ENCODE data around the gene SIM2.
"Not testable (repeated sequence)": the region's sequence is repeated elsewhere in the genome, so short reads cannot be mapped to it uniquely, and the experiment has no call there.

Gene SIM2, protein sequence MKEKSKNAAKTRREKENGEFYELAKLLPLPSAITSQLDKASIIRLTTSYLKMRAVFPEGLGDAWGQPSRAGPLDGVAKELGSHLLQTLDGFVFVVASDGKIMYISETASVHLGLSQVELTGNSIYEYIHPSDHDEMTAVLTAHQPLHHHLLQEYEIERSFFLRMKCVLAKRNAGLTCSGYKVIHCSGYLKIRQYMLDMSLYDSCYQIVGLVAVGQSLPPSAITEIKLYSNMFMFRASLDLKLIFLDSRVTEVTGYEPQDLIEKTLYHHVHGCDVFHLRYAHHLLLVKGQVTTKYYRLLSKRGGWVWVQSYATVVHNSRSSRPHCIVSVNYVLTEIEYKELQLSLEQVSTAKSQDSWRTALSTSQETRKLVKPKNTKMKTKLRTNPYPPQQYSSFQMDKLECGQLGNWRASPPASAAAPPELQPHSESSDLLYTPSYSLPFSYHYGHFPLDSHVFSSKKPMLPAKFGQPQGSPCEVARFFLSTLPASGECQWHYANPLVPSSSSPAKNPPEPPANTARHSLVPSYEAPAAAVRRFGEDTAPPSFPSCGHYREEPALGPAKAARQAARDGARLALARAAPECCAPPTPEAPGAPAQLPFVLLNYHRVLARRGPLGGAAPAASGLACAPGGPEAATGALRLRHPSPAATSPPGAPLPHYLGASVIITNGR

DNA sequence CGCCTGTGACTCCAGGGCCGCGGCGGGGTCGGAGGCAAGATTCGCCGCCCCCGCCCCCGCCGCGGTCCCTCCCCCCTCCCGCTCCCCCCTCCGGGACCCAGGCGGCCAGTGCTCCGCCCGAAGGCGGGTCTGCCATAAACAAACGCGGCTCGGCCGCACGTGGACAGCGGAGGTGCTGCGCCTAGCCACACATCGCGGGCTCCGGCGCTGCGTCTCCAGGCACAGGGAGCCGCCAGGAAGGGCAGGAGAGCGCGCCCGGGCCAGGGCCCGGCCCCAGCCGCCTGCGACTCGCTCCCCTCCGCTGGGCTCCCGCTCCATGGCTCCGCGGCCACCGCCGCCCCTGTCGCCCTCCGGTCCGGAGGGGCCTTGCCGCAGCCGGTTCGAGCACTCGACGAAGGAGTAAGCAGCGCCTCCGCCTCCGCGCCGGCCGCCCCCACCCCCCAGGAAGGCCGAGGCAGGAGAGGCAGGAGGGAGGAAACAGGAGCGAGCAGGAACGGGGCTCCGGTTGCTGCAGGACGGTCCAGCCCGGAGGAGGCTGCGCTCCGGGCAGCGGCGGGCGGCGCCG, at the start of gene SIM2:
Gene SIM2, plus strand, starts transcription at position 135 of the 565 bp plus-strand sequence. CDS start 632 bp downstream, outside the sequence.
- in situ Hi-C loops (cut with MboI; ENCODE audit: low sequenced_read_pairs), result no loop called here

DNA sequence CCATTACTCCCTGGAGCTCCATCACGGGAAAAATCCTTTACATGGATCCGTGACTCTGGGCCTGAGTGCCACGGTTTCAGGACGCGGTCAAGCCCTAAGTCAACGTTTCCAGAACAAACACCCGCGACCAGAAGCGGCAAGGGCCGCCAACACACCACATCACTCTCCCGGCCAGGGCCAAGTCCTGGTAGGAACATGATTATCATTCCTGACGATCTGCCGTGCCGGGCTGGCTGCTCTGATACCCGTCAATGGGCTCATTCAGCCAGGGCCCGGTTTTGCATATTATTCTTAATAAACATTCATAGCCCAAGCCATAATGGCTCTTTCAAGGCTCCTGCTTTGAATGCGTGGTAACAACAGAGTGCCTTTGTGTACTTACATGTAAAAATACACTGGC, 44.6 kb upstream of the SIM2 start:
- in situ Hi-C loops (cut with MboI; ENCODE audit: low sequenced_read_pairs), result no loop called here

DNA sequence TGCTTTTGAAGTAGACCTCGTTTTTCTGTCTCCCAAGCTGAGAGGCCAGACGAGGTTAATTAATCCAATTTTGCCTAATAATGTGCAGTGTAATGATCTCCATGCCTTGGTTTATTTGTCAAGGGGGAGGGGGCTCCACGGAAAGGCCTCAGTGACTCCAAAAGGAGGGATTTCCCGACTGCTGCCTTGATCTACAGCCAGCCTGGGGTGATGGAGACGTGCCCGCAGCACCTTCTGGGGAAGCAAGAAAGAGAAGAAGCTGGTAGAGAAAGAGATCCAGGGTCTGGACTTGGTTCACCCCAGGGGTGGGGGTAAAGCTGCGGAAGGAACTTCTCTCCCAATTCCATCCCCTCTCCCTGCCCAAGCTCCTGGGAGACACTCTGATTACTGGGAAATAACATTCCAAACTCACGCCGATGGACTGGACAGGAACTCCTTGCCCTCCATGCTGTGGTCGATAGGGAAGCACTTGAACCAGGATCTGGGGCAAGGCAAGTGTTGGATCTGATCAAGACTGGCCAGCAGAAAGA, 44.1 kb upstream of the SIM2 start:
- in situ Hi-C loops (cut with MboI; ENCODE audit: low sequenced_read_pairs), result no loop called here

DNA sequence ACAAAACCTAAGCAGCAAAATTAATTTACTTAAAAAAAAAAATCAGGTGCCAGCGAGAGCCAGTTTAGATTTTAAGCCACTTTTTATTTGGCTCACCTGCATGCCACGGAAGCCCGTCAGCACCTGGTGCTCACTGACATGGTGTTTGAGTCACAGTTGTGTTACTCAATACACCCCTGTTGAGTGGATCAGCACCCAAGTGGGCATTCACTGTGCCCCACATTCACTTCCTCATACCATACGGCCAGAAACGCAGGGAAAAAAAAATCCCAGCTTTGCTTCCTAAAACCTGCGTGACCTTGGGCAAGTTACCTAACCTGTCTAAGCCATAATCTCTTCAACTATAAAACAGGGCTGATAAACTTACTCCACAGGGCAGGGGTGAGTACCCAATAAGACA, 42.8 kb upstream of the SIM2 start:
- in situ Hi-C loops (cut with MboI; ENCODE audit: low sequenced_read_pairs), result no loop called here

DNA sequence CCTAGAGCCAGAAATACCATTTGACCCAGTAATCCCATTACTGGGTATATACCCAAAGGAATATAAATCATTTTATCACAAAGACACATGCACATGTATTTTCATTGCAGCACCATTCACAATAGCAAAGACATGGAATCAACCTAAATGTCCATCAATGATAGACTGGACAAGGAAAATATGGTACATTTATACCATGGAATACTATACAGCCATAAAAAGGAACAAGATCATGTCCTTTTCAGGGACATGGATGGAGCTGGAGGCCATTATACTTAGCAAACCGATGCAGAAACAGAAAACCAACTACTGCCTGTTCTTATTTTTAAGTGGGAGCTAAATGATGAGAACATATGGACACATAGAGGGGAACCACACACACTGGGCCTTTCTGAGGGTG, 41.6 kb upstream of the SIM2 start:
- in situ Hi-C loops (cut with MboI; ENCODE audit: low sequenced_read_pairs), result not testable (repeated sequence)

DNA sequence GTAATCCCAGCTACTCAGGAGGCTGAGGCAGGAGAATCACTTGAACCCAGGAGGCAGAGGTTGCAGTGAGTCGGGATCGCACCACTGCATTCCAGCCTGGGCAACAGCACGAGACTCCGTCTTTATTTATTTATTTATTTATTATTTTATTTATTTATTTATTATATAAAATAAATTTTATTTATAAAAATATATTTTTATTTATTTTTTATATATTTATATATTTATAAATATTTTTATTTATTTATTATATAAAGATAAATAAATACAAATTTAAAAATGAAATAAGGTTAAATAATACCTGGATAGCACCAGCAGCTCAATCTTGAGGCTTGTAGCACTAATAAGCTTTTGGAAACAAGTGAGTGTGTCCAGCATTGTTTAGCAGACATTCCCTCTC, 40.9 kb upstream of the SIM2 start:
- in situ Hi-C loops (cut with MboI; ENCODE audit: low sequenced_read_pairs), result no loop called here

DNA sequence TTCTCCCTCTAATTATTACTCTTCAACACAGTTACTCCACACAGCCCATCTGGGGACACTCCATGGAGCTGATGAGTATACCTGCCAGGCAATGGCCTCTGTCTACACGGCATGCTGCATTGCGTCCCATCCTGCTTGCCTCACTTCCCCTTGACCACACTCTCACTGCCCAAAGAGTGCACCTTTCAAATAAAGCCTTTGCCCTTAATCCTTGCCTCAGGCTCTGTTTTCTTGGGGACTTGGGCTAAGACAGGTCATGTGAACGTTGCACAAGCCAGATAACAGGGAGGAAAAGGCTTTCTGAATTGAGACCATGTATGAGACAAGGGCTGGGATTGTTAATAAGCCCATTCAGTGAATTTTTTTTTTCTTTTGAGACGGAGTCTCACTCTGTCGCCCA, 40.0 kb upstream of the SIM2 start:
- in situ Hi-C loops (cut with MboI; ENCODE audit: low sequenced_read_pairs), result no loop called here

DNA sequence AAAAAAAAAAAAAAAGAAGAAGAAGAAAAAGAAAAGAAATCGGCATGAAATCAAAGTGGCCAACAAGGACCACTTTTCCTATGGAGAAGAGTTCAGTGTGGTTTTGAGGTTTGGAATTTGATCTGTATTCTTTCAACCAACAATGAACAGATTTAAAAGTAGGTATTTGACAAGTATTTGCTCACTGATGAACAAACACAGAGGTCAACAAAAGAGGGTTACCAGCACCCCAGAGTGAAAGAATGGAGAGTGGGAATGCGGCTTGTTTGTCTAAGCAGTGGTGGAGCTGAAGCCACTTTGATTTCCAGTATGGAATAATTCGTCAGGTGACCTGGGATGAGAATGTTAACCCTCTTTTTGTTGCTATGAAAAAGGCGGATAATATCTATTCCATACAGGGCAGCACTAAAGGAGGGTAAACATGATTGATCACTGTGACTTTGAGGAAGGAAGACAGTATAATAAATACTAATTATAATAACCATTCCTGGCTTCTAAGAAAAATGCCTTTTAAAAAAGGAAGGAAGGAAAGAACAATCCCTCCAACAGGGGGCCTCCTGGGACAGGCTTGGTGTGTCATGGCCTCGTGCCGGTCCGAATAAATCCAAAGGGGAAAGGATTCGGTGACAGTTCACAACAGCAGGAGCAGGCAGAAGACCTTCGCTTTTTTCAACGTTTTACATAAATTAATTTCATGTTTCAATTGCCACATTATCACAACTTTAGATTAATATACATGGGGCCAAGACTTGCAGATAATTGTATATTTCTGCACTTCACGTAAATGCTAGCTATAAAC, 37.2 kb upstream of the SIM2 start:
- in situ Hi-C loops (cut with MboI; ENCODE audit: low sequenced_read_pairs), result no loop called here

DNA sequence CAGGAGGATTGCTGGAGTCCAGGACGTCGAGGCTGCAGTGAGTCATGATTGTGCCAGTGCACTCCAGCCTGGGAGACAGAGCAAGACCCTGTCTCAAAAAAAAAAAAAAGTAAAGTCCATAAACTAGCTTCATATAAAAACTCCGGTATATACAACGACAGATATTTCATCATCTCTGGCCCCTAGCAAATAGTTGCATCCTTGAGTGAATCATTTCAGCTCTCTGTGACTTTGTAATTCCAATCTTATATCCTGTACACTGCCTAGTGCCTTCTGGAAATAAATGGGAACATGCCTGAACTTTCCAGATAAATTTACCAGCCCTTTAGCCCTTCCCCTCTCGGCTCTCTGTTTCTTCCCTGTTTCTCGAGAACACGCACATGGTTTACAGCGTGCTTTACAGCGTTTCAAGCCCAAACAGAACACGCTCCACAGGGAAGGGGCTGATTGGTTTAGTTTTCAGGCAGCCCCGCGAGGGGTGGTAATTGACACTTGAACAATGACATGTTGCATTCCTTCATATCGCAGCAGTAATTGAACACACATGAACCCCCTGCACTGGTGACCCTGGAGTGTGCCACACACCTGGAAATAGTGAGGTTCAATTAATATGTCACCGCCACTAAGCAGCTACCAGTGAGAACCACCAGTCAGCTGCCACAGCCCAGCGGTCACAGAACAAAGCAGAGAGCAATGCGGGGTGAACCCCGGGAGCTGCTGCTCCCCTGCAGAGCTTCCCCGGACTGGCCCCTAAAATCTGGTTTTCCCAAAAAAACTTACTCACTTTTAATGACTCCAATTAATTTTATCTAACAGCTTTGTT, 35.7 kb upstream of the SIM2 start:
- in situ Hi-C loops (cut with MboI; ENCODE audit: low sequenced_read_pairs), result no loop called here

DNA sequence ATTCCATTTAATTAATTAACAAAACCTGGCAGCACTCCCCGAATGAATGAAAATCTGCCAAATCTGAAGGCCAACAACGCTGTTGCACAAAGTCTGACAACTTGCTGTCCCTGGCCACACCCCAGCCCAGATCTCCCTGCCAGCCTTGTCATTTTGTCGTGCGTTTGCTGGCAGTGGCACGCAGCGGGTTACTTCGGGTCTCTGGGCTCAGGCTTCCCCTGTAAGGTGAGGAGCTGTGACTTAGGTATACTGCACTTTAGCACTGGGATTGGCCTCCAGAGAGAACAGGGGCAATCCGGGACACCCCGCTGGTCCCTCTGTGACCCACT, 34.3 kb upstream of the SIM2 start:
- in situ Hi-C loops (cut with MboI; ENCODE audit: low sequenced_read_pairs), result no loop called here

DNA sequence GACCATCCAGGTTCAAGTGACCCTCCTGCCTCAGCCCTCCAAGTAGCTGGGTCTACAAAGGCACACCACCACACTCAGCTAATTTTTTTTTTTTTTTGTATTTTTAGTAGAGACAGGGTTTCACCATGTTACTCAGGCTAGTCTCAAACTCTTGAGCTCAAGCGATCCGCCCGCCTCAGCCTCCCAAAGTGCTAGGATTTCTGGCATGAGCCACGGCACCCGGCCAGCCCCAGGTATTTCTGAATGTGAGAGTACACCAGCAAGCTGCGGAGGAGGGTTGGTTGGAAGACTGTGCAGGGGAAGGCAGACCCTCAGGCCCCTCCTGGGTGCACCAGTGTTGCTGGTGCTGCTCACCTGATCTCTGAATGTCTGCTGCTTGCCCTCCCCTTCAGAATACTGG, 33.1 kb upstream of the SIM2 start:
- in situ Hi-C loops (cut with MboI; ENCODE audit: low sequenced_read_pairs), result no loop called here

DNA sequence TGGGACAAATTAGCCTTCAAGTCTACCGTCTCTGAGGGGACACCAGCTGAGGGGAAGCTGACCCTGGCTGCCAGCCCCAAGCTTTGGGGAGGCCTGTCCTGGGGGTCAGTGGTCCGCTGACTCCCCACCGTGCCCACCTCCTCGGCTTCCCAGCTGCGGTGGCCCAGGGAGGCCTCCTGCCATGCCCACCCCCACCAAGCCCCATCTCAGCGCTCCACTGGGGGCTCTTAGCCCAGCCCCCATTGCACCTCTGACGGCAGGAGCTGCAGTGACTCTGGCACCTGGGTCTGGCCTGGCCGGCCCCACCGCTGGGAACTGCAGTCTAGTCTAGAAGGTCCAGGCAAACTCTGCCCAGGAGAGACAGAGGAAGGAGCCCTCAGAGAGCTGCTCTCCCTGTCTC, 30.2 kb upstream of the SIM2 start:
- in situ Hi-C loops (cut with MboI; ENCODE audit: low sequenced_read_pairs), result no loop called here

DNA sequence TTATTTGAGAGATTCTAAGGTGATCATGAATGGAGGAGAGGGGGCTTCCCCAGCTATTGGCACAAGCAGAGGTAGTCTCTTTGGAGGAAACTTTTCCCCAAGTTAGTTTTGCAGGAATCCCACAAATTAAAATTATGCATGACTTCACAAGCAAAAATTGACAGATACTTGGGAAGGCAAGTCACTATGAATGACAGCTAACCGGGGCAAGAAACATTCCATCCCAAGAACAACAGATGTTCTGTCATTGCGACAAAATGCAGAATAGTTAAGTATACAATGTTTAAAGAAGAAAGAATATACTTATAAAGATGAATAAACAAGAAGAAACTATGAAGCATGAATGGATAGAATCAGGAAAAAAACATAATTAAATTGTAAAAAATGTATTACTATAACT, 27.1 kb upstream of the SIM2 start:
- in situ Hi-C loops (cut with MboI; ENCODE audit: low sequenced_read_pairs), result no loop called here

DNA sequence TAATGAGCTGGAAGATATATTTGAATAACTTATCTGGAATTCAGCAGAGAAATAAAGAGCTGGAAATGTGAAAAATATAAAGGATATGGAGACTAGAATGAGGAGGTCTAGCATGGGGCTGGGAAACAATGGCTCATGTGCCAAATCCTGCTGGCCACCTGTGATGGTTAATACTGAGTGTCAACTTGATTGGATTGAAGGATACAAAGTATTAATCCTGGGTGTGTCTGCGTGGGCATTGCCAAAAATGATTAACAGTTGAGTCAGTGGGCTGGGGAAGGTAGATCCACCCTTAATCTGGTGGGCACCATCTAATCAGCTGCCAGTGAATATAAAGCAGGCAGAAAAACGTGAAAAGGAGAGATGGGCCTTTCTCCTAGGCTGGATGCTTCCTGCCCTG, 26.6 kb upstream of the SIM2 start:
- in situ Hi-C loops (cut with MboI; ENCODE audit: low sequenced_read_pairs), result not testable (repeated sequence)

DNA sequence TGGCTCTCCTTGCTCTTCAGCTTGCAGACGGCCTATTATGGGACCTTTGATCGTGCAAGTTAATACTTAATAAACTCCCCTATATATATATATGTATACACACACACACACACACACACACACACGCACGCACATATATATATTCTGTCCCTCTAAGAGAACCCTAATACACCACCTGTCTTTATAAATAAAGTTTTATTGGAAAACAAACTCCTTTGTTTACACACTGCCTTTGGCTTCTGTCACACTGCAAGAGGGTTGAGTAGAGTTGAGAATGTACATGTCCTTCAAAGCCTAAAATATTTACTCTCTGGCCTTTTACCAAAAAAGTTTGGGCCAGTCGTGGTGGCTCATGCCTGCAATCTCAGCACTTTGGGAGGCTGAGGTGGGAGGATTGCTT, 26.2 kb upstream of the SIM2 start:
- in situ Hi-C loops (cut with MboI; ENCODE audit: low sequenced_read_pairs), result no loop called here

DNA sequence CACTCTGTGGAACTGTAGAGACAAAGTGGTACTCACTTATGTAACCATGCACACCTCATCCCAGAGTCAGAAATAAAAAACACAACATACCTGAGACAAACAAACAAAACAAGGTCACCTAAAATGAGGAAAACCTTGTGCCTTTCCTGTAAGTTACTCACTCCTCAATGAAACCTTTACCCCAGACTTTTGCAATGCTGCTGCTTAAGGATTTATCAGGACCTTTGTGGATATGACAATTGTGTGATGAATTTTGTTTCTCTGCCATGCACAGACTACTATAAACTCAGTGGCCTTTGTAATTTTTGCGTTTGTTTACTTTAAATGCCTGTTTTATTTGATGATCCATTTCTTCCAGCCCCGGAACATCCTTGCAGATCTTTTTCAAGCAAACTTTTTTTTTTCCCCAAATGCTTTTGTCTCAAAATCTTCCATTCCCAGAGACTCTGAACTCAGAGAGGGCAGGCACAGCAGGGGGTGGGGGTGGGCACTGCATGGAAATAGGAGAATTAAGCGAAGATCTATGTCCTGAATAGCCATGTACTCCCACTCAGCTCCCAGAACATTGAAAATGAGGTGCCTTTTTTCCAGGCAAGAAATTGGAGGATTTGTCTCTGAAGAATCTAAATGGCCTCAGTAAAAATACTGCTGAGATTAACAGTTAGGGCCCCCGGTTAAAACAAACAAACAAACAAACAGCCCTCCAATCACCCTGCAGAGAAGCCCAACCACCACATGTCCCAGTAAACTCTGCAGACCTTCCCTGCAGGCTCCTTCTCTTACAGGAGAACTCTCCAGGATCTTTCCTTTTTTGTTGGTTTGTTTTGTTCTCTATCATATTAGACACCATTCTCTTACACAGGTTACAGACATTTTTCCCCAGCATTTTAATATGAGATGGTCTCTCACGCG, 22.6 kb upstream of the SIM2 start:
- in situ Hi-C loops (cut with MboI; ENCODE audit: low sequenced_read_pairs), result no loop called here

DNA sequence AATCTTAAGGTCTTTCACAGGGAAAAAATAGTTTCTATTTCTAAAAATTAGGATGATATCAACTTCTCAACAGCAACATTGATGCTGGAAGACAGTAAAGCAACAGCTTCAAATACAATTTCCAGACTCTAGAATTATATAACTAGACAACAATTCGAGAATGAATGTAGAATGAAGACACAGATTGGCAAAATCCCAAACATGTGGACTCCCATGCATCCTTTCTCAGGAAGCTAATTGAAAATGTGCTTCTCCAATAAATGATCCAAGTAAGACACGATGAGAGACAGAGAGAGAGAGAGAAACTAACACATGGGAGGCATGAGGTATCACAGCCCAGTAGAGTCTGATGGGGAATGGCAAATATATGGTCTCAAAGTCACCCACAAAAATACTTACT, 21.5 kb upstream of the SIM2 start:
- in situ Hi-C loops (cut with MboI; ENCODE audit: low sequenced_read_pairs), result no loop called here

DNA sequence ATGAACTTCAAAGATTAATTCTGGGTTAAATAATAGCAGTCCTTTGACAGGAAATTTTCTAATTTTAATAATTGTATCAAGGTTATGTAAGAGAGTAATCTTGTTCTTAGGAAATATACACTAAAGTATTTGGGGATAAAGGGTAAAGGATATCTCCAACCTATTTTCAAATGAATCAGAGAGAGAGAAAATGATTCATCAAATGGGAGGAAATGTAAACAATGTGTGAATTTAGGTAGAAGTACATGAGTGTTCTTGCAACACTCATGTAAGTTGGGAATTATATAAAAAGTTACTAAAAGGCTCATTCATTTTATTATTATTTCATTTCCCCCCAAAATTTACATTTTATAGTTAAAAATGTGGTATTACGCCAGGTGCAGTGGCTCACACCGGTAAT, 20.4 kb upstream of the SIM2 start:
- in situ Hi-C loops (cut with MboI; ENCODE audit: low sequenced_read_pairs), result no loop called here

DNA sequence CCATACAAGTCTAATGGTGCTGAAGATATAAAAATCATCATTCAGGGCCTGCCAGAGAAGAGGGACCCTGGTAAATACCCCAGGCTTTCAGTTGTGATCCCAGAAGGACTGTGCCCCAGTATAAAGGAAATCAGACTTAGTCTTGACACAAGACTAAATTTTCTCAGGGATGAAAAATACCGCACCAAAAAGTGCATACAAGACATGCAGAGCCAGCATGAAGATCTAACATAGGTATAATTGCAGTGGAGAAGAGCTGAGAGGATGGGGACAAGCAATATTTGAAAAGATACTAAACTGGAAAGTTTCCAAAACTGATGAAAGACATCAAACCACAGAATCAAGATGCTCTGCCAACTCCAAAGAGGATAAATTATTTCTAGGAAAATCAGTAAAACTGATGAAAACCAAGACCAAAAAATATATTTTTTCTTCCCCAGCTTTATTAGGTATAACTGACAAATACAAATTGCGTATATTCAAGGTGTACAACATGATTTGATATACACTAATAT, 17.7 kb upstream of the SIM2 start:
- in situ Hi-C loops (cut with MboI; ENCODE audit: low sequenced_read_pairs), result no loop called here

Data from HL-60/S4 (cell line).